GM12878 (cell line): ENCODE data around the gene AAMP. TPM values are rescaled to one million over a fixed set of nuclear protein-coding genes. Genes with fewer than 3 reads are reported as not detected.

Source experiments
- NBN ChIP-seq: fragments of 450-650 bp; IDR thresholded peaks from 2 replicates; pipeline ENCODE4 v1.6.1; 2016
- NFIC ChIP-seq: IDR thresholded peaks from 2 replicates; pipeline ENCODE4 v1.6.1; 2012; ENCODE audit warnings: low read depth, mild to moderate bottlenecking, inconsistent platforms, low read length, moderate library complexity
- PAX5 ChIP-seq: IDR thresholded peaks from 2 replicates; pipeline ENCODE4 v1.6.1; 2011; ENCODE audit warnings: low read depth, low read length, borderline replicate concordance
- PBX3 ChIP-seq: IDR thresholded peaks from 2 replicates; pipeline ENCODE4 v1.6.1; 2011; ENCODE audit warnings: mild to moderate bottlenecking, low read depth, low read length, moderate library complexity; ENCODE audit not compliant: insufficient replicate concordance
- RELA ChIP-seq: fragments of 450-650 bp; IDR thresholded peaks from 2 replicates; pipeline ENCODE4 v1.8.0; 2014; ENCODE audit warnings: borderline replicate concordance; ENCODE audit not compliant: partially characterized antibody
- STAT1 ChIP-seq: fragments of 450-650 bp; conservative IDR thresholded peaks from 2 replicates; pipeline ENCODE4 v1.6.1; 2014; ENCODE audit warnings: antibody characterized with exemption, mild to moderate bottlenecking
- polyA plus RNA-seq, 11 experiments: library from polyadenylated mRNA; depleted of rRNA in 4 of 11; unstranded in 6 of 11; stranded (reverse) in 5 of 11; fragments of >200 nt; fragmentation: Nextera tagmentation in 4 of 11; fragmentation: Illumina TruSeq in 1 of 11; extraction: Ambion mirVana in 4 of 11; extraction: Trizol in 1 of 11; gene quantifications; 1 replicate in 1 of 11; 2 replicates in 10 of 11; pipeline versions ENCODE4 v1.2.1 to v1.2.3, GENCODE V29; 2011 to 2016; ENCODE audit warnings: inconsistent platforms in 2 of 11, missing spikeins in 2 of 11, low read depth in 1 of 11
- total RNA-seq, 4 experiments: library from RNA; depleted of rRNA in 3 of 4; stranded (reverse); fragments of >200 nt in 3 of 4; fragmentation: Illumina TruSeq in 1 of 4; extraction: Trizol in 1 of 4; gene quantifications; 2 replicates each; pipeline versions ENCODE4 v1.2.1 to v1.2.3, GENCODE V29; 2013 to 2021
- TF ChIP-seq, protein P1 (sequence below): fragments of 450-650 bp; conservative IDR thresholded peaks from 2 replicates; pipeline ENCODE4 v1.6.1; 2017; ENCODE audit warnings: mild to moderate bottlenecking, moderate library complexity
- TF ChIP-seq, protein P2 (sequence below): IDR thresholded peaks from 2 replicates; pipeline ENCODE4 v1.6.1; 2012; ENCODE audit warnings: mild to moderate bottlenecking, low read depth, low read length

AAMP gene
- total and polyA plus RNA-seq, 10 of the 15 experiments (the other 5 are each of a cell fraction or from before 2014, with no cell fraction given), result 4.4 to 140 (median 81.9) TPM

GRCh38 chr2:218216674-218217359 lies 53.1 kb downstream of the AAMP start, which contains the start of gene ARPC2 (continued):
- TF ChIP-seq NFIC (no peak), RELA (peak; percentile 22), STAT1 (no peak), PAX5 (no peak), NBN (peak; percentile 91), PBX3 (no peak)
- TF ChIP-seq, protein P1, sequence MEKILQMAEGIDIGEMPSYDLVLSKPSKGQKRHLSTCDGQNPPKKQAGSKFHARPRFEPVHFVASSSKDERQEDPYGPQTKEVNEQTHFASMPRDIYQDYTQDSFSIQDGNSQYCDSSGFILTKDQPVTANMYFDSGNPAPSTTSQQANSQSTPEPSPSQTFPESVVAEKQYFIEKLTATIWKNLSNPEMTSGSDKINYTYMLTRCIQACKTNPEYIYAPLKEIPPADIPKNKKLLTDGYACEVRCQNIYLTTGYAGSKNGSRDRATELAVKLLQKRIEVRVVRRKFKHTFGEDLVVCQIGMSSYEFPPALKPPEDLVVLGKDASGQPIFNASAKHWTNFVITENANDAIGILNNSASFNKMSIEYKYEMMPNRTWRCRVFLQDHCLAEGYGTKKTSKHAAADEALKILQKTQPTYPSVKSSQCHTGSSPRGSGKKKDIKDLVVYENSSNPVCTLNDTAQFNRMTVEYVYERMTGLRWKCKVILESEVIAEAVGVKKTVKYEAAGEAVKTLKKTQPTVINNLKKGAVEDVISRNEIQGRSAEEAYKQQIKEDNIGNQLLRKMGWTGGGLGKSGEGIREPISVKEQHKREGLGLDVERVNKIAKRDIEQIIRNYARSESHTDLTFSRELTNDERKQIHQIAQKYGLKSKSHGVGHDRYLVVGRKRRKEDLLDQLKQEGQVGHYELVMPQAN, result no peak; the same call in none of the 2 replicates
- TF ChIP-seq, protein P2, sequence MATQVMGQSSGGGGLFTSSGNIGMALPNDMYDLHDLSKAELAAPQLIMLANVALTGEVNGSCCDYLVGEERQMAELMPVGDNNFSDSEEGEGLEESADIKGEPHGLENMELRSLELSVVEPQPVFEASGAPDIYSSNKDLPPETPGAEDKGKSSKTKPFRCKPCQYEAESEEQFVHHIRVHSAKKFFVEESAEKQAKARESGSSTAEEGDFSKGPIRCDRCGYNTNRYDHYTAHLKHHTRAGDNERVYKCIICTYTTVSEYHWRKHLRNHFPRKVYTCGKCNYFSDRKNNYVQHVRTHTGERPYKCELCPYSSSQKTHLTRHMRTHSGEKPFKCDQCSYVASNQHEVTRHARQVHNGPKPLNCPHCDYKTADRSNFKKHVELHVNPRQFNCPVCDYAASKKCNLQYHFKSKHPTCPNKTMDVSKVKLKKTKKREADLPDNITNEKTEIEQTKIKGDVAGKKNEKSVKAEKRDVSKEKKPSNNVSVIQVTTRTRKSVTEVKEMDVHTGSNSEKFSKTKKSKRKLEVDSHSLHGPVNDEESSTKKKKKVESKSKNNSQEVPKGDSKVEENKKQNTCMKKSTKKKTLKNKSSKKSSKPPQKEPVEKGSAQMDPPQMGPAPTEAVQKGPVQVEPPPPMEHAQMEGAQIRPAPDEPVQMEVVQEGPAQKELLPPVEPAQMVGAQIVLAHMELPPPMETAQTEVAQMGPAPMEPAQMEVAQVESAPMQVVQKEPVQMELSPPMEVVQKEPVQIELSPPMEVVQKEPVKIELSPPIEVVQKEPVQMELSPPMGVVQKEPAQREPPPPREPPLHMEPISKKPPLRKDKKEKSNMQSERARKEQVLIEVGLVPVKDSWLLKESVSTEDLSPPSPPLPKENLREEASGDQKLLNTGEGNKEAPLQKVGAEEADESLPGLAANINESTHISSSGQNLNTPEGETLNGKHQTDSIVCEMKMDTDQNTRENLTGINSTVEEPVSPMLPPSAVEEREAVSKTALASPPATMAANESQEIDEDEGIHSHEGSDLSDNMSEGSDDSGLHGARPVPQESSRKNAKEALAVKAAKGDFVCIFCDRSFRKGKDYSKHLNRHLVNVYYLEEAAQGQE, result no peak
